SK-N-SH treated with all-trans-retinoic acid at 6 μM for 48 hours (cell line): ENCODE measurements around the gene TCAP.
"Not testable (repeated sequence)": the region's sequence is repeated elsewhere in the genome, so short reads cannot be mapped to it uniquely, and the experiment has no call there.

Source experiments
- ATAC-seq: fragments of 200-7000 bp; cut with Tn5 transposase; 3 replicates; pipeline ENCODE4 v1.9.1; 2020; ENCODE audit warnings: mild to moderate bottlenecking, moderate library complexity
- ARNTL ChIP-seq: fragments of 450-650 bp; formaldehyde crosslinking; IDR thresholded peaks from 2 replicates; pipeline ENCODE4 v1.5.0; 2020; ENCODE audit warnings: low read depth, mild to moderate bottlenecking, moderate library complexity, borderline replicate concordance
- BACH2 ChIP-seq: fragments of 250-450 bp; sonication (Bioruptor Pico); IDR thresholded peaks from 2 replicates; pipeline ENCODE4 v1.9.0; 2021; ENCODE audit warnings: mild to moderate bottlenecking, borderline replicate concordance
- CSDC2 ChIP-seq: fragments of 250-450 bp; sonication (Bioruptor Pico); IDR thresholded peaks from 2 replicates; pipeline ENCODE4 v1.5.0; 2020; ENCODE audit warnings: mild to moderate bottlenecking, moderate library complexity
- GLIS3 ChIP-seq: fragments of 250-450 bp; sonication (Bioruptor Pico); IDR thresholded peaks from 2 replicates; pipeline ENCODE4 v1.5.0; 2020; ENCODE audit warnings: mild to moderate bottlenecking, moderate library complexity
- PATZ1 ChIP-seq: fragments of 250-450 bp; sonication (Bioruptor Pico); IDR thresholded peaks from 2 replicates; pipeline ENCODE4 v1.8.0; 2020; ENCODE audit warnings: mild to moderate bottlenecking, moderate library complexity, borderline replicate concordance
- PPARA ChIP-seq: fragments of 250-450 bp; sonication (Bioruptor Pico); IDR thresholded peaks from 2 replicates; pipeline ENCODE4 v1.5.0; 2020; ENCODE audit warnings: mild to moderate bottlenecking, borderline replicate concordance
- TCF4 ChIP-seq: fragments of 250-450 bp; sonication (Bioruptor Pico); IDR thresholded peaks from 2 replicates; pipeline ENCODE4 v1.8.0; 2021; ENCODE audit warnings: mild to moderate bottlenecking, moderate library complexity, borderline replicate concordance
- TOX ChIP-seq: fragments of 250-450 bp; sonication (Bioruptor Pico); IDR thresholded peaks from 2 replicates; pipeline ENCODE4 v1.8.0; 2021; ENCODE audit warnings: mild to moderate bottlenecking, moderate library complexity, borderline replicate concordance
- TSHZ2 ChIP-seq: fragments of 250-450 bp; sonication (Bioruptor Pico); IDR thresholded peaks from 2 replicates; pipeline ENCODE4 v1.5.0; 2020; ENCODE audit warnings: mild to moderate bottlenecking, moderate library complexity
- ZC3H10 ChIP-seq: fragments of 250-450 bp; sonication (Bioruptor Pico); IDR thresholded peaks from 2 replicates; pipeline ENCODE4 v1.5.1; 2021; ENCODE audit warnings: mild to moderate bottlenecking, moderate library complexity
- ZFP3 ChIP-seq: fragments of 250-450 bp; sonication (Bioruptor Pico); IDR thresholded peaks from 2 replicates; pipeline ENCODE4 v1.5.0; 2020; ENCODE audit warnings: mild to moderate bottlenecking, moderate library complexity
- ZNF70 ChIP-seq: fragments of 450-650 bp; formaldehyde crosslinking; IDR thresholded peaks from 2 replicates; pipeline ENCODE4 v1.5.0; 2020; ENCODE audit warnings: mild to moderate bottlenecking, moderate library complexity
- ZNF8 ChIP-seq: fragments of 450-650 bp; formaldehyde crosslinking; IDR thresholded peaks from 2 replicates; pipeline ENCODE4 v1.5.0; 2020; ENCODE audit warnings: mild to moderate bottlenecking, moderate library complexity
- TF ChIP-seq, protein P1 (sequence below): fragments of 250-450 bp; sonication (Bioruptor Pico); IDR thresholded peaks from 2 replicates; pipeline ENCODE4 v1.5.1; 2021; ENCODE audit warnings: mild to moderate bottlenecking, moderate library complexity
- TF ChIP-seq, protein P2 (sequence below): fragments of 250-450 bp; sonication (Bioruptor Pico); IDR thresholded peaks from 2 replicates; pipeline ENCODE4 v1.5.1; 2020; ENCODE audit warnings: low read depth, mild to moderate bottlenecking, moderate library complexity
- TF ChIP-seq, protein P3 (sequence below): fragments of 250-450 bp; sonication (Bioruptor Pico); IDR thresholded peaks from 2 replicates; pipeline ENCODE4 v1.8.0; 2021; ENCODE audit warnings: low read depth, mild to moderate bottlenecking, moderate library complexity, borderline replicate concordance

Gene TCAP

GRCh38 chr17:39697961-39698360, 32.8 kb downstream of the TCAP start:
- TF ChIP-seq, protein P1, sequence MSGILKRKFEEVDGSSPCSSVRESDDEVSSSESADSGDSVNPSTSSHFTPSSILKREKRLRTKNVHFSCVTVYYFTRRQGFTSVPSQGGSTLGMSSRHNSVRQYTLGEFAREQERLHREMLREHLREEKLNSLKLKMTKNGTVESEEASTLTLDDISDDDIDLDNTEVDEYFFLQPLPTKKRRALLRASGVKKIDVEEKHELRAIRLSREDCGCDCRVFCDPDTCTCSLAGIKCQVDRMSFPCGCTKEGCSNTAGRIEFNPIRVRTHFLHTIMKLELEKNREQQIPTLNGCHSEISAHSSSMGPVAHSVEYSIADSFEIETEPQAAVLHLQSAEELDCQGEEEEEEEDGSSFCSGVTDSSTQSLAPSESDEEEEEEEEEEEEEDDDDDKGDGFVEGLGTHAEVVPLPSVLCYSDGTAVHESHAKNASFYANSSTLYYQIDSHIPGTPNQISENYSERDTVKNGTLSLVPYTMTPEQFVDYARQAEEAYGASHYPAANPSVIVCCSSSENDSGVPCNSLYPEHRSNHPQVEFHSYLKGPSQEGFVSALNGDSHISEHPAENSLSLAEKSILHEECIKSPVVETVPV (CRISPR knock-in tag) = no peak
- TF ChIP-seq ZFP3 = no peak
- TF ChIP-seq PPARA (CRISPR knock-in tag) = no peak
- TF ChIP-seq, protein P2, sequence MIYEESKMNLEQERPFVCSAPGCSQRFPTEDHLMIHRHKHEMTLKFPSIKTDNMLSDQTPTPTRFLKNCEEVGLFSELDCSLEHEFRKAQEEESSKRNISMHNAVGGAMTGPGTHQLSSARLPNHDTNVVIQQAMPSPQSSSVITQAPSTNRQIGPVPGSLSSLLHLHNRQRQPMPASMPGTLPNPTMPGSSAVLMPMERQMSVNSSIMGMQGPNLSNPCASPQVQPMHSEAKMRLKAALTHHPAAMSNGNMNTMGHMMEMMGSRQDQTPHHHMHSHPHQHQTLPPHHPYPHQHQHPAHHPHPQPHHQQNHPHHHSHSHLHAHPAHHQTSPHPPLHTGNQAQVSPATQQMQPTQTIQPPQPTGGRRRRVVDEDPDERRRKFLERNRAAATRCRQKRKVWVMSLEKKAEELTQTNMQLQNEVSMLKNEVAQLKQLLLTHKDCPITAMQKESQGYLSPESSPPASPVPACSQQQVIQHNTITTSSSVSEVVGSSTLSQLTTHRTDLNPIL (CRISPR knock-in tag) = no peak
- no peak for TF ChIP-seq GLIS3 (CRISPR knock-in tag)
- TF ChIP-seq, protein P3, sequence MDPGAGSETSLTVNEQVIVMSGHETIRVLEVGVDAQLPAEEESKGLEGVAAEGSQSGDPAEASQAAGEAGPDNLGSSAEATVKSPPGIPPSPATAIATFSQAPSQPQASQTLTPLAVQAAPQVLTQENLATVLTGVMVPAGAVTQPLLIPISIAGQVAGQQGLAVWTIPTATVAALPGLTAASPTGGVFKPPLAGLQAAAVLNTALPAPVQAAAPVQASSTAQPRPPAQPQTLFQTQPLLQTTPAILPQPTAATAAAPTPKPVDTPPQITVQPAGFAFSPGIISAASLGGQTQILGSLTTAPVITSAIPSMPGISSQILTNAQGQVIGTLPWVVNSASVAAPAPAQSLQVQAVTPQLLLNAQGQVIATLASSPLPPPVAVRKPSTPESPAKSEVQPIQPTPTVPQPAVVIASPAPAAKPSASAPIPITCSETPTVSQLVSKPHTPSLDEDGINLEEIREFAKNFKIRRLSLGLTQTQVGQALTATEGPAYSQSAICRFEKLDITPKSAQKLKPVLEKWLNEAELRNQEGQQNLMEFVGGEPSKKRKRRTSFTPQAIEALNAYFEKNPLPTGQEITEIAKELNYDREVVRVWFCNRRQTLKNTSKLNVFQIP = no peak
- no peak for TF ChIP-seq ZNF8 (CRISPR knock-in tag)
- no peak for ATAC-seq

DNA sequence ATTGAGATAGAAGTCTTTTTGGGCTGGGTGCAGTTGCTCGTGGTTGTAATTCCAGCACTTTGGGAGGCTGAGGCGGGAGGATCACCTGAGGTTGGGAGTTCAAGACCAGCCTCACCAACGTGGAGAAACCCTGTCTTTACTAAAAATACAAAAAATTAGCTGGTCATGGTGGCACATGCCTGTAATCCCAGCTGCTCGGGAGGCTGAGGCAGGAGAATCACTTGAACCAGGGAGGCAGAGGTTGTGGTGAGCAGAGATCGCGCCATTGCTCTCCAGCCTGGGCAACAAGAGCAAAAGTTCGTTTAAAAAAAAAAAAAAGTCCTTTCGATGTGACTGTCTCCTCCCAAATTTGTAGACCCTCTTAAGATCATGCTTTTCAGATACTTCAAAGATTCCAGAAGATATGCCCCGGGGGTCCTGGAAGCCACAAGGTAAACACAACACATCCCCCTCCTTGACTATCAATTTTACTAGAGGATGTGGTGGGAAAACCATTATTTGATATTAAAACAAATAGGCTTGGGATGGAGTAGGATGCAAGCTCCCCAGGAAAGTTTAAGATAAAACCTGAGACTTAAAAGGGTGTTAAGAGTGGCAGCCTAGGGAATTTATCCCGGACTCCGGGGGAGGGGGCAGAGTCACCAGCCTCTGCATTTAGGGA, 34.1 kb downstream of the TCAP start:
- ATAC-seq = not testable (repeated sequence)

DNA sequence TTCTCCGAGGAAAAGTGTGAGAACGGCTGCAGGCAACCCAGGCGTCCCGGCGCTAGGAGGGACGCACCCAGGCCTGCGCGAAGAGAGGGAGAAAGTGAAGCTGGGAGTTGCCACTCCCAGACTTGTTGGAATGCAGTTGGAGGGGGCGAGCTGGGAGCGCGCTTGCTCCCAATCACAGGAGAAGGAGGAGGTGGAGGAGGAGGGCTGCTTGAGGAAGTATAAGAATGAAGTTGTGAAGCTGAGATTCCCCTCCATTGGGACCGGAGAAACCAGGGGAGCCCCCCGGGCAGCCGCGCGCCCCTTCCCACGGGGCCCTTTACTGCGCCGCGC, 34.6 kb downstream of the TCAP start, which contains the start of gene ERBB2:
TSS of gene ERBB2 (plus strand) at position 247 of the 330 bp plus-strand sequence. CDS start 175 bp downstream, outside the sequence.
- TF ChIP-seq ARNTL = no peak
- no peak for TF ChIP-seq ZC3H10
- no peak for TF ChIP-seq TCF4 (CRISPR knock-in tag)
- no peak for TF ChIP-seq TSHZ2 (CRISPR knock-in tag)
- TF ChIP-seq, protein P2 (CRISPR knock-in tag) = no peak
- TF ChIP-seq ZNF70 (CRISPR knock-in tag) = no peak
- TF ChIP-seq CSDC2 (CRISPR knock-in tag) = no peak
- no peak for TF ChIP-seq ZNF8 (CRISPR knock-in tag)
- no peak for TF ChIP-seq BACH2 (CRISPR knock-in tag)
- ATAC-seq = no peak

GRCh38 chr17:39700148-39700987, 35.2 kb downstream of the TCAP start:
- no peak for TF ChIP-seq PATZ1
- TF ChIP-seq PPARA (CRISPR knock-in tag) = no peak
- TF ChIP-seq CSDC2 (CRISPR knock-in tag) = no peak
- TF ChIP-seq ARNTL = no peak
- no peak for TF ChIP-seq GLIS3 (CRISPR knock-in tag)
- no peak for TF ChIP-seq TOX
- ATAC-seq = no peak
